Peyer's patch (tissue), 4 donors: ENCODE measurements around the gene MAPK6. TPM values are rescaled to one million over a fixed set of nuclear protein-coding genes. Genes with fewer than 3 reads are reported as not detected.

Experiments used
- DNase-seq, 3 donors: peaks; one replicate each; pipeline ENCODE4 v3.0.0-alpha.2; 2017 to 2019
- H3K27ac ChIP-seq, 4 donors: fragments of 200-600 bp; sonication (generic); one replicate each; pipeline ENCODE4 v1.5.1; 2016 to 2019
- H3K27me3 ChIP-seq, 2 donors: fragments of 200-600 bp; sonication (generic); one replicate each; pipeline ENCODE4 v1.5.1; 2019
- H3K36me3 ChIP-seq, 3 donors: fragments of 200-600 bp; sonication (generic); one replicate each; pipeline ENCODE4 v1.5.1; 2016 to 2019
- H3K4me1 ChIP-seq, 4 donors: fragments of 200-600 bp; sonication (generic); one replicate each; pipeline ENCODE4 v1.5.1; 2016 to 2019
- H3K4me3 ChIP-seq, 4 donors: fragments of 200-600 bp; sonication (generic); 1 replicate in 3 of 4; 2 replicates in 1 of 4; pipeline ENCODE4 v1.5.1; 2016 to 2019; ENCODE audit warnings: mild to moderate bottlenecking in 1 of 4
- H3K9me3 ChIP-seq, 4 donors: fragments of 200-600 bp; sonication (generic); one replicate each; pipeline ENCODE4 v1.5.1; 2016 to 2019; ENCODE audit warnings: mild to moderate bottlenecking in 1 of 4
- POLR2A ChIP-seq, 2 donors: fragments of 450-650 bp; IDR thresholded peaks; one replicate each; pipeline ENCODE4 v1.5.1; 2017; ENCODE audit warnings: antibody characterized with exemption in 2 of 2, mild to moderate bottlenecking in 2 of 2, moderate library complexity in 2 of 2
- total RNA-seq, 4 donors: library from RNA; depleted of rRNA; stranded (reverse); fragments of >200 nt; gene quantifications; one replicate each; pipeline ENCODE4 v1.1.0, GENCODE V29; 2016
- TF ChIP-seq, protein P1 (sequence below), 6 experiments: fragments of 450-650 bp in 4 of 6; fragments of 200-600 bp in 2 of 6; sonication (generic) in 1 of 6; IDR thresholded peaks; one replicate each; pipeline ENCODE4 v1.5.1; 2017 to 2019; ENCODE audit warnings: antibody characterized with exemption in 6 of 6, mild to moderate bottlenecking in 3 of 6, moderate library complexity in 1 of 6

Gene MAPK6
- total RNA-seq, 4 donors from 2014 or later = 41.3 to 112 (median 72.3) TPM

DNA sequence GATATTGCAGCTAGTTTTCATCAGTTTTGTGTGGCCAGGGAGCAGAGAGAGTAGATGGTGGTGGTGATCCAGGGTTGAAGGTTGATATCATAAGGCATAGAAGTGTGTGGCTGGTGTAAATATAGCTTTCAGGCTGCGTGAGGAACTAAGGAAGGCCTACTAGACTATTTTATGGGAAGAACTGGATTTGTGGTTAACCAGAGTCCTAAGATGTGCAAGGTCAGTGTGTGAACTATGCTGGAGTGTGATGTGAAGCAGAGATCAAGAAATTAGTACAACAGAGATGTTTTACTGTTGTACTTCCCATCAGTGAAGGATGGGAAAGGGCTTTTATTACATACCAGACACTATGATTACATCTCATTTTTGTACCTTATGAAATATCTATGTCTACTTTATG is 41.5 kb downstream of the MAPK6 start:
- no peaks in the 10 kb centered on the region for H3K4me1 ChIP-seq

DNA sequence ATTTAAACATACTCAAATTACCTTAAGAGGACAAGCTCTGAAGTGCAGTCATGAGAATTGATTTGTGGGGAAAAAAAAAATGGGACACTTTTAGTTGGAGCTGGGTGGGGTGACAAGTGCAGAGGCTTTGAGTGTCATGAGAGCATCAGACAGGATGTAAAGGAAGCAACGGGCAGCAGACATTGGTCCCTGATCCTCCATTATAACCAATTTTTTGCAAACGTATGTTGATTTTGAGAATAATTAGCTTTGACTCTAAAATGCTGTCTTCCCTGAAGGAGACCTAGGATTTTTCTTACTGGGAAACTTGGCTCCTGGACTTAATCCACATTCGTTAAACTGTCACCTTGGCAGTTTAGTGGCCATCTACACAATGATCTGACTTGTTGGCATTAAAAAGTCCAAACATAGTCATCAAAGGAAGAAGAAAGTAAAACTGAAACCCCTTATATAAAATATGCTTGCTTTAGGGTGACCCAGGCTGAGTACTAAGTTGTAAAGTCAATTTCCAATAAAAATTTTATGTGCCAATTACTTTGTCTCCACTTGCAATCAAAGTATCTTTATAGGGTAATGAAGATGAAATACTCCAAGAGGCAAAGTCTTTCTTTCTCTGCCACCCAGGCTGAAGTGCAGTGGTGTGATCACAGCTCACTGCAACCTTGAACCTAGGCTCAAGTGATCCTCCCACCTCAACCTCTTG is 48.0 kb downstream of the MAPK6 start:
- TF ChIP-seq POLR2A (IDR thresholded peaks at IDR 0.05) = peak in 1 of 2 donors; percentile 25
- TF ChIP-seq, protein P1, sequence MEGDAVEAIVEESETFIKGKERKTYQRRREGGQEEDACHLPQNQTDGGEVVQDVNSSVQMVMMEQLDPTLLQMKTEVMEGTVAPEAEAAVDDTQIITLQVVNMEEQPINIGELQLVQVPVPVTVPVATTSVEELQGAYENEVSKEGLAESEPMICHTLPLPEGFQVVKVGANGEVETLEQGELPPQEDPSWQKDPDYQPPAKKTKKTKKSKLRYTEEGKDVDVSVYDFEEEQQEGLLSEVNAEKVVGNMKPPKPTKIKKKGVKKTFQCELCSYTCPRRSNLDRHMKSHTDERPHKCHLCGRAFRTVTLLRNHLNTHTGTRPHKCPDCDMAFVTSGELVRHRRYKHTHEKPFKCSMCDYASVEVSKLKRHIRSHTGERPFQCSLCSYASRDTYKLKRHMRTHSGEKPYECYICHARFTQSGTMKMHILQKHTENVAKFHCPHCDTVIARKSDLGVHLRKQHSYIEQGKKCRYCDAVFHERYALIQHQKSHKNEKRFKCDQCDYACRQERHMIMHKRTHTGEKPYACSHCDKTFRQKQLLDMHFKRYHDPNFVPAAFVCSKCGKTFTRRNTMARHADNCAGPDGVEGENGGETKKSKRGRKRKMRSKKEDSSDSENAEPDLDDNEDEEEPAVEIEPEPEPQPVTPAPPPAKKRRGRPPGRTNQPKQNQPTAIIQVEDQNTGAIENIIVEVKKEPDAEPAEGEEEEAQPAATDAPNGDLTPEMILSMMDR (IDR thresholded peaks at IDR 0.05) = no peak
- H3K27ac ChIP-seq = peak overlapping the region in 2 of 4 donors; percentile 63 to 79
- peaks cover 0 to 34% (median 0%) of the 10 kb centered on the region in 4 donors for H3K4me1 ChIP-seq
- no peaks in the 10 kb centered on the region for H3K27me3 ChIP-seq
- DNase-seq = peak in 1 of 3 donors; percentile 65
- H3K4me3 ChIP-seq = no peak overlapping the region
- peaks cover 0 to 36% (median 0%) of the 10 kb centered on the region in 3 donors for H3K36me3 ChIP-seq
- no peaks in the 10 kb centered on the region for H3K9me3 ChIP-seq

More for the DNA sequence above, 41.5 kb downstream of the MAPK6 start:
- H3K9me3 ChIP-seq = no peaks in the 10 kb centered on the region
- H3K27ac ChIP-seq = no peak overlapping the region
- H3K36me3 ChIP-seq = peaks cover 0 to 94% (median 0%) of the 10 kb centered on the region in 3 donors
- H3K27me3 ChIP-seq = no peaks in the 10 kb centered on the region
- no peak overlapping the region for H3K4me3 ChIP-seq
- TF ChIP-seq, protein P1 (IDR thresholded peaks at IDR 0.05) = no peak
- TF ChIP-seq POLR2A (IDR thresholded peaks at IDR 0.05) = no peak
- DNase-seq = no peak

DNA sequence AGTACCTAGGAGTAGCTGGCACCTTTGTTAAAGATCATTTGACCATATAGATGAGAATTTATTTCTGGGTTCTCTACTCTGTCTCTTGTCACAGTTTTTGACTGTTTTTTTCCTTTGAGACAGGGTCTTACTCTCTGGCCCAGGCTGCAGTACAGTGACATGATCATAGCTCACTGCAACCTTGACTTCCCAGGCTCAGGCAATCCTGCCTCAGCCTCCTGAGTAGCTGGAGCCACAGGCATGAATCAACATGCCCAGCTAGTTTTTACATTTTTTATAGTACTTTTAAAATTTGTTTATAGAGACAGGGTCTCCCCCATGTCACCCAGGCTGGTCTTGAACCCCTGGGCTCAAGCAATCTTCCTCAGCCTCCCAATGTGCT is 48.5 kb downstream of the MAPK6 start:
- Histone ChIP-seq H3K36me3 (peaks cover 0 to 31% (median 0%) of the 10 kb centered on the region in 3 donors), H3K9me3 (no peaks in the 10 kb centered on the region), H3K27me3 (no peaks in the 10 kb centered on the region), H3K27ac (peak overlapping the region in 3 of 4 donors; percentile 8 to 79 (median 63)), H3K4me3 (no peak overlapping the region), H3K4me1 (peaks cover 0 to 35% (median 0%) of the 10 kb centered on the region in 4 donors)
- no peak for DNase-seq
- TF ChIP-seq, protein P1 (IDR thresholded peaks at IDR 0.05) = no peak
- no peak for TF ChIP-seq POLR2A (IDR thresholded peaks at IDR 0.05)

DNA sequence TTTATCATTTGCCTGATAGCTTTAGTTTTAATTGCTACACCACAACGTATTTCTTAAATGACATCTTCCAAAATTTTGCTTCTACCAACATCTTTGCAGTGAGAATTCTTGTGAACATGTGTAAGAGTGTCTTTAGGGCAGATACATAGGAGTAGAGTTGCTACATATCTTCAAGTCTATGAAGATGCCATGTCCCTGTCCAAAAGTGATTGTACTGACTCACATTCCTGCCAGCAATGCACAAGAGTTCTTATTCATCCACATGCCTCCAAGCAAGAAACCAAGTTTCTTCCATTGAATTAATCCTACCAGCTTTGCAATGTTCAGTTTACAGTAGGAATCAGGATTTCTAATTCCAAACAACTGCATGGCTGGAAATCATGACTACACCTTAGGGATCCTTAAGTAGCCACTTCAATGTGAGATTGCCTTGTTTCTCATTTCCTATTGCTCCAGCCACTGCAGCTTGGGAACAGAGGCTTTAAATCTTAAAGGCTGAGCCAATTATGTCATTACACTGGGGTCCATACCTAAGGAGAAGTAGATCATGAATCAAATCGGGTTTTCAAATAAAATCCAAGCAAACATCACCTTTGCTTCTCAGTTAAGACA is 49.1 kb downstream of the MAPK6 start:
- no peak overlapping the region for H3K4me3 ChIP-seq
- H3K27ac ChIP-seq = peak overlapping the region in 3 of 4 donors; percentile 9 to 79 (median 63)
- H3K27me3 ChIP-seq = no peaks in the 10 kb centered on the region
- TF ChIP-seq POLR2A (IDR thresholded peaks at IDR 0.05) = no peak
- TF ChIP-seq, protein P1 (IDR thresholded peaks at IDR 0.05) = no peak
- no peaks in the 10 kb centered on the region for H3K9me3 ChIP-seq
- no peak for DNase-seq
- H3K4me1 ChIP-seq = peaks cover 0 to 35% (median 0%) of the 10 kb centered on the region in 4 donors
- peaks cover 0 to 25% (median 0%) of the 10 kb centered on the region in 3 donors for H3K36me3 ChIP-seq

DNA sequence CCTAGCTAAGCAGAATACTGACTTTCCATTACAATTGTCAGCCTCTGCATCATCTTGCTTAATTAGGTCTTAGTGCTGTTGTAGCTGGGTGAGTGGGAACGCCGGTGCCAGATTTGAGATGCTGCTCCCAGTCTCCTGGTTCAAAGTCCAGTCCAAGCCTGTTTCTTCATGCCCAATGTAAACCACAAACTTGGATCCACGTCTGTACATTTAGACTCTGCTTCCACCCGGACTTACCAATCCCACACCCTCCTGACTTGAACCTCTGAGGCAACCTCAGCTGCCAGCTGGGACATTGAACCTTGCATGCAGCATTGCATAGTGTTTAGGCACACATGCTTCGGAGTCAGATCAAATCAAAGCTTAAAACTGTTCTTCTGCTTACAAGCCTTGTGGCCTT is 50.5 kb downstream of the MAPK6 start:
- peak in 2 of 3 donors; percentile 67 to 81 for DNase-seq
- Histone ChIP-seq H3K27me3 (no peaks in the 10 kb centered on the region), H3K4me3 (no peak overlapping the region), H3K4me1 (peaks cover 0 to 35% (median 0%) of the 10 kb centered on the region in 4 donors), H3K9me3 (no peaks in the 10 kb centered on the region), H3K36me3 (peaks cover 0 to 10% (median 0%) of the 10 kb centered on the region in 3 donors), H3K27ac (peak overlapping the region in 3 of 4 donors; percentile 37 to 79 (median 63))
- TF ChIP-seq POLR2A (IDR thresholded peaks at IDR 0.05) = no peak
- TF ChIP-seq, protein P1 (IDR thresholded peaks at IDR 0.05) = no peak
